HG03095 (cell line): ENCODE data around the gene ITPK1.

Source experiments
- ATAC-seq: cut with Tn5 transposase; IDR thresholded peaks from one replicate; pipeline ENCODE4 v1.9.1; 2021; ENCODE audit warnings: moderate library complexity; ENCODE audit not compliant: unreplicated experiment

The ITPK1 gene

GRCh38 chr14:92958373-92959188 is 157.1 kb downstream of the ITPK1 start:
- no peak for ATAC-seq

DNA sequence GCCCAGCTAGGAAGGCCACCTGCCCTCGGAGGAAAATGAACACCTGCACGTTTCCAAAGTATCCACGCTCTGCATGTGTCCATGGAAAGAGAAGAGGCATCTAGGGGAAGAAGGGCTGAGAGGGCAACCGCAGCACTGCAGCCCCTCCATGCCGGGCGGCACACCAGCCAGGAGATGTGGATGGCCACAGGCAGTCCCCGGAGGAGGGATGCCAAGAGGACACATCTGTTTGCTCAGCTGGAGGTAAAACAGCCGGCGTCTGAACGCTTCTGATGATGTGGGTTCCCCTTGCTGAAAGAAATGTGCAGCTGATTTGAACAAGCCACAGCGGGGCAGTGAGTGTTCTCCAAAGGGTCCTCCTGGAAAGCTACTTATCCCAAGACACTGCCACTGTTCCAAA is 158.8 kb downstream of the ITPK1 start:
- no peak for ATAC-seq

DNA sequence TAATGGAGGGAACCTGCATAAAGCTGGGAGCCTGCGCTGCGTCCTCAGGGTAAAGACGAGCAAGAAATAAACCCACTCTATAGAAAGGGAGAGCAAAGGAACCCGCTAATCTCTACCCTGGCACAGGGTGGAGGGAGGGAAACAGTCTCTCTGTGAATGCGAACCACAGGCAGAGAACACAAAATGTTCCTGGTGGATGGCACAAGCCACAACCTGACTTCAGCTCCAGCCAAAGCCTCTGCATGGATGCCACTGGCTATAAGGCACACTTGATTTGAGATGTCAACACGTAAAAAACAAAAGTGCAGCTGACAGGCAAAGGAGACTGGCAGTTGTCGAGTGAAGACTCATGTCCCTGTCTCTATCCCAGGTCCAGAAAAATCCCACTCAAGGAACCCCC is 160.3 kb downstream of the ITPK1 start:
- ATAC-seq: no peak

DNA sequence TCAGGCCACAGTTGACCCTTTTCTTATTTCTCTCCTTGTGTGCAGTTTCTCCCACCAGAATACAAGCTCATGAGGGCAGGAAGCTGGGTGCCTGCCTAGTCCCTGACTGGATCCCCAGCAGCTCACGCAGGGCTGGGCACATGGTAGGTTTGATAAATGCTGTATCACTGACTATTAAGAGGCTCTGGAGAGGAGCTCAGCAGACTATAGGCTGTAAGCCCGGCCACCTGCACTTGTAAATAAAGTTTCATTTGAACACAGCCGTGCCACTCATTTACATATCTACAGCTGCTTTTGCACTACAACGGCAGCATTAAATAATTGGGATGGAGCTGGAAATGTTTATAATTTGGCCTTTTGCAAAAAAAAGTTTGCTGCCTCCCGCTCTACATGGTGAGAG is 160.8 kb downstream of the ITPK1 start:
- no peak for ATAC-seq

DNA sequence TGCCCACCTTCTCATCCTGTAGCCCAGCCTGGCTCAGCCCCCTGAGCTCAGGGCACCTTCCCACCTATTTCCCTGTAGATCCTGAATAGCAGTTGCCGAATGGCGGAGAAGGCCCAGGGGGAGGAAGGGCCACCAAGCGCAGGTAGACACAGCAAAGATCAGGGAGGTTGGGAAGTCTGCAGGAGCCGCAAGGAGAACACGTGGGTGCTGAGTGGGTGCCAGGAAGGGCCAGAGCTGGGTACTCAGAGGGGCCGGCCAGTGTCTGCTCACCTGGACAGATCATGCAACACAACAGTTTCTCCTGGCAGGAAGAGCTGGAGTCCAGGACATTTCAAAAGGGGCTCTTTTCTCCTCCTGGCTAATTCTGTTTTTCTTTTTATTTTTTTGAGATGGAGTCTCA is 162.2 kb downstream of the ITPK1 start:
- ATAC-seq: no peak

DNA sequence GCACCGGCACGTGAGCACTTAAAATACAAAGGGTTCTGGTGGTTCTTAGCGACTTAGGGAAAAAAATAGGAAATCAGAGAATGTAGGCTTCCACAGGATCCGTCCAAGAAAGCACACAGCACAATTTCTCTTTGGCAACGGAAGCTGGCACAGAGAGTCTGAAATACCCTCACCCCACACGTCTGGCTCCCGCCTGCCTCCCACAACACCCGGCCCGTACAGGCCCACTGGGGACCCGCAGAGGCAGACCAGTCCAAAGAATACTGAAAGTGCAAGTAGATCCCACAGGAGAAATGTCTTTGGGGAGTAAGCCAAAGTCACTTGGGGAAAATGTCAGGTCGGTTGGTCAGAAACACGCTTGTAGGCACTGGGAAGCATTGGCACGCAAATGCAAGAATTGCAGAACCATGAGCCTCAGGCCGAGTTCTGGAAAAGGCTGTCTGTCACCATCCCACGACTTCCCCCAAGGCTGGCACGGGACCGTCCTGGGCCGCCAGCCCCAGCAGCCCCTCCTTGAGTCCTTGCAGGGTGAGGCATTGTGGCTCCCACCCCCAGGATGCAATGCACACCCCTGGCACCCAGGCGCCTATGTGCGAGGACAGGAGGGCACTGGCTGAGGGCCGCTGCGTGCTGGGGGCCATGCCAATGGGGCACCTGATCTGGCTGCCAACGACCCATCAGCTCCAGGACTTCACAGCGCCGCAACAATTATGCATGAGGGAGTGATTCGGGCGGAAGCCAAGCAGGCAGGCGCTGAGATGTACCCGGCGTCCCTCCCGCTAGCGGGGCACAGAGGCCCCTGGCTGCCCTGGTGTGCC is 163.0 kb downstream of the ITPK1 start:
- ATAC-seq: no peak

DNA sequence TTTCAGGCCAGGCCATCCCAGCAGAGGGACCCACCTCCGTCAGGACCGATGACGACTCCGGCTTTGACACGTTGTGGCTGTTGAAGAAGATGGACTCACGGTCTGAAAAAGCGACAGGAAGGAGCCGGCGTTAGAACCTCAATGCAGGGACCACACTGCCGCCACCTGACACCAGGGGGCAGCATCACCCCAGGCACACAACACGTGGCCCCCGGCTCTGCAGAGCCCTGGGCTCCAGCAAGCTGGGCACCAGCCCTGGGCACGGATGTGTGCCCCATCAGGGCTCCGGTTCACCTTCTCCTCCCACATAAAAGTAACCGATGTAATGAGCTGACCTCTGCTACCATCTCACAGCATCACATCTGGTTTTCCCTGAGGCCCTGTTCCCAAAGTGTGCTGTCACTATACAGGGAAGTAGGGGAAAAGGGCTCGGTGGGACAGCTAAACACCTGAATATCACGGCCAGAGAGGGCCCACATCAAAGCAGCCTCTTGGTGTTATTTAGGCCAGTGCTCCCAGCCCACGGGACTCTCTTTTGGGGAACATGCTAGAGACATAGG is 163.7 kb downstream of the ITPK1 start:
- peak; percentile 89 for ATAC-seq

DNA sequence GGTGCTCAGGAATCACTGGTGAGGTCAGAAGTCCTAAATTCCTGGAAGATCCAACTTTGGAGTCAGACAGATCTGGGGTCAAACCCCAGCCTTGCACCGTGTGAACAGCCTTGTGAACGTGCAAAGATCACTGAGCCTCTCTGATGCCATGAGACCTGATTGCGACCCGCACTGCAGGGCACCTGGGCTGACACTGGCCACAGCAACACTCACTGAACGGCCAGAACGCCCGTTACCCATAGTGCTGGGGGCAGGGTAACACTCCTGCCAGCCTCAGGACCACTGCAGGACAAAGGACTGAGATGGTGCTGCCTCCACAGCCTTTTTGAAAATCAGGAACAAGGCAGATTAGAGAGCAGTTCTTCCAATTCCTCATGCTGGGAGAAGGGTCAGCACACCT is 164.5 kb downstream of the ITPK1 start:
- ATAC-seq: no peak

GRCh38 chr14:92950773-92951172 is 165.0 kb downstream of the ITPK1 start:
- ATAC-seq: no peak

- no peak for ATAC-seq
These were observed 165.6 kb downstream of the ITPK1 start for GRCh38 chr14:92950193-92950540.

- ATAC-seq: no peak
These were observed 166.1 kb downstream of the ITPK1 start for GRCh38 chr14:92949496-92950192.

DNA sequence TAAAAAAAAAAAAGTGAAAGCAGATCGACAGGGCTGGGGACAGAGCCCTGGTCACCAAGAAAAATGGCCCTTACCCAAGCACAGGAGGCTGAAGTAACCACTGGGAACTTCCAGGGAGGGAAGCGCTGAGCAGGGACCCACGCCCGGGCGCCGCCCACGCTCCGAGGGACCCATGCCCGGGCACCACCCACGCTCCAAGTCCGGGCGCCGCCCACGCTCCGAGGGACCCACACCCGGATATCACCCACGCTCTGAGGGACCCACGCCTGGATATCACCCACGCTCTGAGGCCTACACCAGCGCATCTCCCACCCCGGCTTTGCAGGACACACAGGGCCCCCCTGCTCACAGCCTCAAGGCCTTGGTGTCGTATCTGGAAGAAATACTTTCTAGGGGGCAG is 167.1 kb downstream of the ITPK1 start:
- ATAC-seq: no peak

DNA sequence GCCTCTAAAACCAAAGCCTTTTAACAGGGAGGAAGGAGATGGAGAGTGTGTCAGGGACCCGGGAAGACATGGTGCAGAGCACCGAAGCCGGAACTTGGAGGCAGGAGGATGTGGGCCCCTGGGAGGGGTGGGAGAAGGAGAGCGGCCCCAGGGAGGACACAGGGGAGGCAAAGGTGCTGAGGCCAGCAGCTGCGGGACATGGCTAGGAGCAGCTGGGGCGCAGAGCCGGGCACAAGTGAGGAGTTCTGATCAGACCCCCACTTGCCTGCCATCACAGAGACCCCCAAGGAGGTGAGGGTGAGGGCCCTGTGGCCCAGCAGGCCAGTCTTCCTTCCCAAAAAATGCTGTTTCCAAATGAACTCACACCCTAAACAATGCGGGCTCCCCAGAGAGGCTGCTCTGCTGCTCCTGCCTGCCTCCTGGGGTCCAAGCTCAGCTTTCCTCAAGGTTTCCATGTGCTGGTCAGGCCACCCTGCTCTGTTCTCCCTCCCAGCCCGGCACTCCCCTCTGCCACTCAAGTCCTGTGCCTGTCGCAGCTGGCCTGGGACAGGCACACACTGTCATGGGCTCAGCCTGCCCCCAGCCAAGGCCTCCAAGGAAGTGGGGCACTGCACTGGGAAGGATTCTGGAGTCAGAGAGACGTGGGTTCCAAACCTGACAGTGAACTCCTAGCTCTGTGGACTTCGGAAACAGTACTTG is 168.7 kb downstream of the ITPK1 start:
- no peak for ATAC-seq

- no peak for ATAC-seq
These were observed 169.5 kb downstream of the ITPK1 start for GRCh38 chr14:92945959-92946846.

GRCh38 chr14:92945544-92945943 is 170.2 kb downstream of the ITPK1 start:
- no peak for ATAC-seq

DNA sequence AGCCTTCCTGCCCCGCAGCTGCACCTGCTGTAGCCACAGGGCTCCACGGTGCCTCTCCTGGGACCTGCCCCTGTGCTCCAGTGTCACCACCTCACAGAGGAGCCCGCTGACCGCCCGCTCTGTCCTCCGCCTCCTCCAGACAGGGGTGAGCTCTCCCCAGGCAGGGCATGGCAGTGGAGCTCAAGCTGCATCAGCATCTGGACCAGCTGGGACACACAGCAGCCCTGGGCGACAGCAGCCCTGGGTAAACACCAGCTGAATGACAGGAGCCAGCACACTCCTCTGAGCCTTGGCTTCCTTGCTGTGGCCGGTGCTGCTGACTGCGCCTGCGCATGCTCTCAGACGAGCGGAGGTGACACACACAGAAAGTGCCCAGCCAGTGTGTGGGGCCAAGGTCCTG is 170.7 kb downstream of the ITPK1 start:
- no peak for ATAC-seq

DNA sequence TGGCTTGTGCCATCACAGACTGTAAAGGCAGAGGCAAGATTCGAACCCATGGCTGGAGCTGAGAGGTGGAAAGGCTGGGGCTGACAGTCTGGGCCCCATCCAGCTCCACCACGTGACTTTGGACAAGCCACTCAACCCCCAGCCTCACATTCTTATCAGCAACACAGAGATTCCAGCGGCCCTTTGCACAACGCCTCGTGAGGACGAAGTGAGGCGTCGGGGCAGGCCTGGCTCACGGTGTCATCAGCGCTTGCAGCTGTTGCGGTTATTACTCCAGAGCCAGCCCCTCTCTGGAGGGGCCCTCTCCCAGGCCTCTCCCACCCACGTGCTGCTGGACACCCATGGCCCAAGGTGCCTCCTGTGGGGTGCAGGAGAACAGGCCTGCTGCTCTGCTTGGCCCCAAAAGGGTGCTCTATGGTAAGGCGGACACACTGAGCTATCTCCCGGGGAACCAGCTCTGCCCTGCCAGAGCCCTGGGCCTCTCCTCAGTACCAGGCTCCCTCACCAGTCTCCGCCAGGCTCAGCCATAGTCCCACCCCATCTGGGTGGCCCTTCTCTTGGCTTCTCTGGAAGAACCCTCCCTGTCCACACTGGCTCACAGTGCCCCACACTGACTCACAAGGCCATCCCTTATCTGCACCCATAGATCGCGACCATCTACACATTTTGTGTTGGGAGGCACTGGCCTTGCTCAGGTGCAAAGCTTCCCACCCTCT is 171.7 kb downstream of the ITPK1 start:
- no peak for ATAC-seq

DNA sequence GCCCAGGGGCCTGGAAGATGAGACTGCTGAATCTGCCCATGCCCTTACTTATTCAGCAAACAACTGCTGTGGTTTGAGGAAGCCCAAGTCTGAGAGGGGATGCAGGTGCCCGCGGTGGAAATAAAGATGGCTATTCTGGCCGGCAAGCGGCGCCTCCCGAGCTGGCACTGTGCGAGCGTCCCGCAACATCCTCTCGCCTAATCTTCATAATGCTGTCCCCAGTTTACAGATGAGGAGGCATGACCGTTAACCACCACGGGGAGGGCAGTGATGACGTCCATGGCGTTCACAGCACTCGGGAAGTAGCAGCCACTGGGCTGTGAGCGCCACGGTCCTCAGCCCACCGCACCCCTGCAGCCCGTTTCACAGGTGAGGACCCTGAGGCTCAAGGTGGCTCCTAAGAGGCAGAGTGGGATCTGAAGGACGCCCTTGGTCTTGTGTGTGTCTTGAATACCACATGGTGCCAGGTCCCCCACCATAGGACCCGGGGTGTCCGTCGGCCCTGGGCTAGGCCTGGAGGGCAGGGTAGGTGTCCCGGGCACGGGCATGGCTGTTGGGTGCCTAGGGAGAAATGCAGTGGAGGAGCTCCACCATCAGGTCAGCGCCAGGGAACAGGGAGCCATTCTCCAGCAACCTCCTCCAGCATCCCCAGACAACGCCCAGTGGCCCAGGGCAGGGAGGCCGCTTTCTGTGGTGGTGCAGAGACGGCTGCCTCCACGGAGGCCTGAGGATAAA is 172.6 kb downstream of the ITPK1 start:
- ATAC-seq: no peak

DNA sequence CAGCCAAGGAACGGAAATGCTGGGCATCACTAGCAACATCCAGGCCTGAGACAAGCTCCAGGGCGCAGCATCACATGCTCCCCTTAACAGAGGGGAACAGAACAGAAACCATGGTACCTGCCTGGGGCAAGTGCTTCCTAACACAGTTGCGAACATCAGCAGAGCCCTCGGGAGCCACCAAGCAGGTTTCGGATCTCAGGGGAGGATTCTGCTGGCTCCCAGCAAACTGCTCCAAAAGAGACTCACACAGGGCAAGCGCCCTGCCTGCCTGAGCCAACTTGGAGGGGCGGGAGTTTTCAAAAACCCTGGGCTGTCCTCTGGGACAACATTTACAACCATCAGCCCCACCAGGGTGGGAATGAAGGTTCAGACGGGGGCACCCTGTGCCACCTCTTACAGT is 173.1 kb downstream of the ITPK1 start:
- ATAC-seq: no peak
